ENCODE results near the gene HOXB1.
"Not testable (repeated sequence)": the region's sequence is repeated elsewhere in the genome, so short reads cannot be mapped to it uniquely, and the experiment has no call there.

Gene HOXB1

DNA sequence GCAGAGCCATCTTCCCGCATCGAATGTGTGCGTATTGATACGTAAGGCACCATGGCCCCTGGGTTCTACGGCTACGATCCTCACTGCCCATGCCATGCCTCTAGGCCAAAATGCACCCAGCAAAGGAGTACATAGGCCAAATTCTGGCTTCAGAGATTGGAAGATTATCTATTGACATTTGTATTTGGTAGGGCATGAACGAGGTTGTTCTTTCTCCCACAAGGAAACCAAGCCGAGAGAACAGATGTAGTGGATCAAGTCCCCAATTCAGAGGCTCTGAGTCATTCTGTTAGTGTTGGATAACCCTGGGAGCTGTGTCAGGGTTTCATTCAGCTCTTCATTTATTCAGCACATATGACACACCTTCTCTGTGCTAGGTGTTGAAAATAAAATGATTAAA is 36.5 kb downstream of the HOXB1 start:
- DNase-seq (ENCODE audit: low read depth in 2 of 2) = no peak

DNA sequence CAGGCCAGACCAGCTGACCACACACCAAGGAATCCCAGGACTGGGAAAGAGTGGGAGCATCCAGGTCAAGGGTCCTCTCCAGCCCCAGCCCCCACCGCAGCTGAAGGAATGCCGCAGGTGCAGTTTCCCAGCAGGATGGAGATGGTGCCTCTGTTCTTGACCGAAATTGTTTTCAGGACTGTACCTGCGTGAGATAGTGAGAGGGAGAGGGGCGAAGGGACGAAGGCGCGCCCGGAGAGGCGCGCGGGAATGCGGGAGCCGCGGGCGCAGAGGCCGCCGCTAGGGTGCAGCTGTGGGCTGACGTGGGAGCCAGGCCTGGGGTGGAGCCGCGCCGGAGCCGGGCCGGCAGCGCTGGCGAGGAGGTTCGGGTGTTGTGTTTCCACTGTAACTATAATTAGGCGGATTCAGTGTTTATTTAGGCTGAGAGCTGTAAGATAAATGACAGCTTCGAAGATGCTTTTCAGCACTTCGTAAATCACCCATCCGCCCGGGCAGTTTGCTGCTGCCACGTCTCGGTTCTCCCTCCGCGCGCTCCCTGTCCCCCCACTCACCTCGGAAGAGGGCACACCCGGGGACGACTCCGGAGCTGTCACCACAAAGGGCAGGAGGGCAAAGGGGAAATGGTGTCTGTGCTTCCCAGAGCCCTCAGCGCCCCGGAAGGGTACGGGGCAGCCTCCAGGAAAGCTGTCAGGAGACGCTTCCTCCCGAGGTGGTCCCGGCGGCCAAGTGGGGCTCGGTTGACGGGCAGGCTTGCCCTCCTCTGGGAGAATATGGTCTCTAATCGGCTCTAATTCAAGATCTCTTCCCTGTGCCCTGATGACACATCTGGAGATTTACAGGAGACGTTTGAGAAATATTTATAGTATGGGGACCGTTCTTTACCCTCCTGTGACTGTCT is 38.2 kb downstream of the HOXB1 start:
- peak; percentile 52 to 57 for DNase-seq (ENCODE audit: low read depth in 2 of 2)

DNA sequence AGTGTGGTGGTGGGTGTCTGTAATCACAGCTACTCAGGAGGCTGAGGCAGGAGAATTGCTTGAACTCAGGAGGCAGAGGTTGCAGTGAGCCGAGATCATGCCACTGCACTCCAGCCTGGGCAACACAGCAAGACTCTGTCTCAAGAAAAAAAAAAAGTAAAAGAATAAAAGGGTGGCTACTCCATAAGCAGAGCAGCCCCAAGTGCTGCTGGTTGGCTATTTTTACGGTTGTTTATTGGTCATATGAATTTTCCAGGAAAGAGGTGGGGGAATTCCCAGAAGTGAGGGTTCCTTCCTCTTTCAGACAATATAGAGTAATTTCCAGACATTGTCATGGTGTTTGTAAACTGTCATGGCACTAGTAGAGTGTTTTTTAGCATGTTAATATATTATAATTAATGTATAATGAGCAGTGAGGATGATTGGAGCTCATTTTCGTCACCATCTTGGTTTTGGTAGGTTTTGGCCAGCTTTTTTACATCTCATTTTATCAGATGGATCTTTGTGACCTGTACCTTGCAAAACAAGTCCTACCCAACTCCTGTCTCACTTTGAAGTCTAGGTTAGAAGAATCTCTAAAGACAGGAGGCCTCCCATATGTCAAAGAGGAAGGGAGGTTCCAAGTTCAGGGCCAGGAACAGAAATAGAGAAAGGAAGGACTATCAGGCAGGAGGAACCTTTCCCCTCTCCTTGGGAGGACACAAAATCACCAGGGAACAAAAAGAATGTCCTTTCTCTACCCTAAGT is 39.1 kb downstream of the HOXB1 start:
- DNase-seq (ENCODE audit: low read depth in 2 of 2) = no peak

DNA sequence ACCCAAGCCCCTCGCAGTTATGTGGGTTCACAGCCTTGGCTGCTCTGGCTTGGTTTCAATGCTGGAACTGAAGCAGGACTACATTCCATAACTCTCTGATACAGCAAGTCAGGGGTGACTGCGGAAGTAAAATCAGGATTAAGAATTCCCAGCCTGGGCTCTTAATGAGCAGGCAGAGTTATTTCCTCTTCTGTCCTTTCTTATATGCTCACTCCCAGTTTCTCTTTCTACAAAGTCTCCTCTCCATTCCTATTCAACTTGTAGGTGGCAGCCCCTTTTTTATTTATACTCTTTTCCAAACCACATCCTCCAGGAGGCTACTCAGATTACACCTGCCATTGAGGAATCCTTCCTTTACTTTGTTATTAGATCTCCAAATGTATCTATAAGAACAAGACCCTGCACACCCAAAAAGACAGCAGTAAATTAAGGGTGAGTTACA is 40.3 kb downstream of the HOXB1 start:
- DNase-seq (ENCODE audit: low read depth in 2 of 2) = no peak

DNA sequence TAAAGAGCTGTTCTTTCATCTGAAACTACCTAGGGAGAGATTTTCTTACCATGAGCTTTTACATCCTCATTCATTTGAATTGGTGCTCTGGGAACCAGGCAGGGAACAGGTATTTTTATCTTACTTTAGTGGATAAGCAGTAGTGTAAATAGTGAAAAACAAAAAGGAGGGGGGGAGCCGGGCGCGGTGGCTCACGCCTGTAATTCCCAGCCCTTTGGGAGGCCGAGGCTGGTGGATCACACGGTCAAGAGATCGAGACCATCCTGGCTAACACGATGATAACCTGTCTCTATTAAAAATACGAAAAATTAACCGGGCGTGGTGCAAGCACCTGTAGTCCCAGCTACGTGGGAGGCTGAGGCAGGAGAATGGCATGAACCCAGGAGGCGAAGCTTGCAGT is 41.0 kb downstream of the HOXB1 start:
- no peak for DNase-seq (ENCODE audit: low read depth in 2 of 2)

DNA sequence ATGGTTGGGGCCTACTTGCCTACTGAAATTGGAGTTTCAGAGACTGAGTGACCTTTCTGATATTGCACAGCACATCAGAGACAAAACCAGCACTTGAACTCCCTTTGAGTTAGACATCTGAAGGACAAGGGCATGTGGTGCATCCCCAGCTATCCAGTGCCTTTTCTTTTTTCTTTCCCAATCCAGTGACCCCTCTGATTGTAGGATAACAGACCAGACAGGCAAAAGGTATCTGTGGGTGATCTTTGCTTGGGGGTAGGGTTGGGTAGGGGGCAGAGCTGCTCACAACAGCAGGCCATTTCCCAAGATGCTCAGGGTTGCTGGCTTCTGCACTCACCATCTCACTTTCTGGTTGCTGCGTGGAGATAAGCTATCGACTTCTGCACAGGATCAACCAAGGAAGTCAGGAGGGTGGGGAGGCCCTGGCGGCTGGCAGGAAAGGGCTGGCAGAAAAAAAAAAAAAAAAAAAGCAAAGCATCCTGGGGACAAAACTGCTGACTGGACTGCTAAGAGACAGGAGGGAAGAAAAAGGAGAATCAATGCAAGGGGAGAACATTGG is 42.2 kb downstream of the HOXB1 start:
- no peak for DNase-seq (ENCODE audit: low read depth in 2 of 2)

DNA sequence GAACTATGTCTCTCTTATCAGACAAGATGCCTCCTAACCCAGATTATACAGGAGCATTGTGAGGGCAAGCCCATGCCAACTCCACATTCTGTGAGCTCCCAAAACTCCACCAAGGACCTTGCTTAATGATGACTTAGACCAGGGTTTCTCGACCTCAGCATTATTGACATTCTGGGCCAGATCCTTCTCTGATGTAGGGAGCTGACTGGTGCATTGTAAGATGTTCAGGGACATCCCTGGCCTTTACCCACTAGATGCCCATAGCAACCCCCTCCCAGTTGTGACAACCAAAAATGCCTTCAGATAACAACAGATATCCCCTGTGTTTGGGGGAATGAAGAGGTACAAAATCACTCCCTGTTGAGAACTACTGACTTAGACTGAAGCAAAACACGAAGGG is 43.6 kb downstream of the HOXB1 start:
- DNase-seq (ENCODE audit: low read depth in 2 of 2) = no peak

DNA sequence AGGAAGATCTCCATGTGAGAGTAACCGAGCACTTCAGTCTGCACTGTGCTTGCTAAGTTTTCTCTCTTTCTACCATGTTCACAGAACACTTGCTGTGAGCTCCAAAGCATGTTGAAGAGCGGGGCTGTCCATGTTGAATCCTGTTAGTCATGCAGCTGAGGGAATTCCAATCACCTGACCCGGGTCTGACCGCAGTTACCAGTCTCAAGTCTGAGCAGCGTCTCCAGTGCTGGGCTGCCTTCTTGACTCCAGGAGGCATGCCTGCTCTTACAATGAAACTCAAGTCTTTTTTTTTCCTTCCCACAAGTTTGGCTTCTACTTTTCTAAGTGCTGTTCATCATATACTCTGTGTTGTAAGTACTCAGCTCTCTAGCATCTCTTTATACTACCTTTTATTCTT is 44.3 kb downstream of the HOXB1 start:
- no peak for DNase-seq (ENCODE audit: low read depth in 2 of 2)

DNA sequence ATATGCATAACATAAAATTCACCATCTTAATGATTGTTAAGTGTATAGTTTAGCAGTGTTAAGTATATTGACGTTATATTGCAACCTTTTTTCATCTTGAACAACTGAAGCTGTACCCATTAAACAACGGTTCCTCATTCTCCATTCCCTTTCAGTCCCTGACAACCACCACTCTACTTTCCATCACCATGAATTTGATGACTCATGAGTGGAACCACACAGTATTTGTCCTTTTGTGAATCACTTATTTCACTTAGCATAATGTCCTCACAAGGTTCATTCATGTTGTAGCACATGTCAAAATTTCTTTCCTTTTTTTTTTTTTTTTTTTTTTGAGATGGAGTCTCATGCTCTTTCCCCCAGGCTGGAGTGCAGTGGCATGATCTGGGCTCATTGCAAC is 46.0 kb downstream of the HOXB1 start:
- DNase-seq (ENCODE audit: low read depth in 2 of 2) = no peak

DNA sequence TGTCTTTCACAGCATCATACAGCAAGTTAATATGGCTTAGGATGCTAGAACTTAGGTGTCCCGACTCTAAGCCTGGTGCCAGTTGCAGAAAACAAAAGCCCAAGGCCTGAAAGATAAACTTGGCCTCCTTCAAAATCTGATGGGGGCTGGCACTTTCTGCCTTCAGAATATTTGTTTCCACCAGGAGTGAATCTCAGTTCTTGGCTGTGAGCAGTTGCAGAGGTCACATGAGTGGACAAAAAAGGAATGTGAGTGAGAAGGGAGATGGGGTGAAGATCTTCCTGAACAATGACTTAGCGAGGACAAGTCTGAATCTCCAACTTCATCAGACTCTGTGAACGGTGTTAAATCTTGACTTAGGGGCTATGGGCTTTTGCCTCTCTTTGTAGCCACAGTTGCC is 46.6 kb downstream of the HOXB1 start:
- DNase-seq (ENCODE audit: low read depth in 2 of 2) = no peak

DNA sequence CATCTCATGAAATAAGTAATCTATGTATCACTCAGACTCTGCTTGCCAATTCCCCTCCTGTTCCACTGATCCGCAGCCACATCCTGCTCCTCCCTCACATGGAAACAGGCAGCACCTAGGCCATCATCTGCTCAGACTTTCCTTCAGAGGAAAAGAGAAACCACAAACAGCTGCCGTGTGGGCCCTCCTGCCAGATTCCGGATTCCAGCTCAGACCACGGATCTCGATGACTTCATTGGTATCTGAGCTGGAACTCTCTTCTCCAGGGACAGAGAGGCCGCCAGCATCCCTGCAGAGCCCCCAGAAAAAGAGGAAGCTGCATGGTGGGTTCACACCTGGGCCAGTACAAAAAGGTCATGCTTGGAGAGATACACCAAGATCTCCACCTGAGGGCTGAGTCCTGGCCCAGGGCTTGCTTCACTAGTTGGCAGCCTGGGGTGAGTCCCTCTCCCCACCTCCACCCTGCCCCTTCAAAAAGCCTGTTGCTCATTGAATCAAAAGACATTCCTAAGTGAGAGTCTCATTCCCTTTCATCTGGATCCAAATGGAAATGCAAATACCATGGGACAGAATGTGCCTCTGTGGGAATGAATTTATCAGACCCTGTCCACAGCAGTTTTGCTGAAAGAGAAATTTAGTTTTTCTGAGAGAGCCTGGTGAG is 47.2 kb downstream of the HOXB1 start:
- no peak for DNase-seq (ENCODE audit: low read depth in 2 of 2)

DNA sequence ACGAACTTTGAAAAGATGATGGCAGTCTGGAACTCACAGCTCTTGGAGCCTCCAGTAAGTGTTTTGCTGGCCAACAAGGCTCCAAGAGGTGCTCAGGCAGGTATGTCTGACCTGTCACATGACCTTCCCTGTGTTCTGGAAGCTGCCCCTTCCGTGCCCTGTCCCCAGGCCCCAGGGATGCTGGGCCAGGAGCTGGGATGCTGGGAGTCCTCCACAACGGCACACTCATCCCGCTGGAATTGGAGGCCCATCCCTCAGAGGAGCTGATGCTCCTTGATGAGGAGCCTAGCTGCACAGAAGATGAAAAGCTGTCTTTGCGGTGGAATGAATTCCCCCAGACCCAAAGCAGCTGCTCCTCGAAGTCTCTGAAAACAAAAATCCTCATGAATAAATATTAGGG is 47.8 kb downstream of the HOXB1 start:
- DNase-seq (ENCODE audit: low read depth in 2 of 2) = no peak

DNA sequence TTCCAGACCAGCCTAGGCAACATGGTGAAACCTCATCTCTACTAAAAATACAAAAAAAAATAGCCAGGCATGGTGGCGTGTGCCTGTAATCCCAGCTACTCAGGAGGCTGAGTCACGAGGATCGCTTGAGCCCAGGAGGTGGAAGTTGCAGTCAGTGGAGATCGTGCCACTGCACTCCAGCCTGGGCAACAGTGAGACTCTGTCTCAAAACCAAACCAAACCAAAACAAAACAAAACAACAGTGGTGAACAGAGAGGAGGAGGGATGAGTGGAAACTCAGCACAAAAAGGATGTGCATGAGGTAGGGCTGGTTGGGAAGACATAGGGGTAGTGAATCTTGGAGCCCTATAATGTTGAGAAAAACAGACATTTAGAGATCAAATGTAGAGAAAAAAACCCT is 48.5 kb downstream of the HOXB1 start:
- not testable (repeated sequence) for DNase-seq (ENCODE audit: low read depth in 2 of 2)

DNA sequence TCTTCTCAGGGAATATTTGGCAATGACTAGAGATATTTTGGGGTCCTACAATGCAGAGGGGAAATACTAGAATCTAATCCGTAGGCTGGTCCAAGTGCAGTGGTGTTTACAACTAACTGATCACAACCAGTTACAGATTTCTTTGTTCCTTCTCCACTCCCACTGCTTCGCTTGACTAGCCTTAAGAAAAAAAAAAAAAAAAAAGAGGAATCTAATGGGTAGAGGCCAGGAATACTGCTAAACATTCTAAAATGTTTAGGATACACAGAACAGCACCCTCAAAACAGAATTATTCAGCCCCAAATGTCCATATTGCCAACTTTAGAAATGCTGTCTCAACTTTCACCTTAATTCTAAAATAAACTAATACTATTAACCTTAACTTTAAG is 51.8 kb downstream of the HOXB1 start:
- no peak for DNase-seq (ENCODE audit: low read depth in 2 of 2)
